HepG2 (cell line): ENCODE data around the gene TYMP. TPM values are rescaled to one million over a fixed set of nuclear protein-coding genes. Genes with fewer than 3 reads are reported as not detected.

Source experiments
- ARNT ChIP-seq: fragments of 450-650 bp; IDR thresholded peaks from 2 replicates; pipeline ENCODE4 v1.6.1; 2017
- CEBPB ChIP-seq: IDR thresholded peaks from 2 replicates; pipeline ENCODE4 v1.6.1; 2011; ENCODE audit warnings: low read depth, low read length, improper control_type of control experiment, borderline replicate concordance
- ELF3 ChIP-seq: IDR thresholded peaks from 2 replicates; pipeline ENCODE4 v1.6.1; 2016; ENCODE audit warnings: missing genetic modification reagents, missing compliant biosample characterization
- FOXC1 ChIP-seq: sonication (generic); formaldehyde crosslinking; IDR thresholded peaks from 2 replicates; pipeline ENCODE4 v1.8.0; 2022; ENCODE audit warnings: mild to moderate bottlenecking, missing genetic modification reagents, borderline replicate concordance
- FOXJ3 ChIP-seq: sonication (generic); formaldehyde crosslinking; IDR thresholded peaks from 2 replicates; pipeline ENCODE4 v1.4.0; 2020; ENCODE audit warnings: missing genetic modification reagents, mild to moderate bottlenecking, borderline replicate concordance
- FOXM1 ChIP-seq: sonication (generic); formaldehyde crosslinking; IDR thresholded peaks from 2 replicates; pipeline ENCODE4 v1.5.0; 2020; ENCODE audit warnings: missing genetic modification reagents
- KLF13 ChIP-seq: sonication (generic); formaldehyde crosslinking; IDR thresholded peaks from 2 replicates; pipeline ENCODE4 v1.4.0; 2020; ENCODE audit warnings: mild to moderate bottlenecking, missing genetic modification reagents
- MTF1 ChIP-seq: sonication (generic); formaldehyde crosslinking; IDR thresholded peaks from 2 replicates; pipeline ENCODE4 v1.5.0; 2020; ENCODE audit warnings: missing genetic modification reagents
- ZNF367 ChIP-seq: sonication (generic); formaldehyde crosslinking; IDR thresholded peaks from 2 replicates; pipeline ENCODE4 v1.4.0; 2020; ENCODE audit warnings: missing genetic modification reagents, borderline replicate concordance
- ZNF547 ChIP-seq: sonication (generic); formaldehyde crosslinking; IDR thresholded peaks from 2 replicates; pipeline ENCODE4 v1.5.1; 2020; ENCODE audit warnings: mild to moderate bottlenecking, missing genetic modification reagents
- polyA plus RNA-seq, 8 experiments: library from polyadenylated mRNA; depleted of rRNA in 3 of 8; stranded (reverse) in 7 of 8; unstranded in 1 of 8; fragments of >200 nt; fragmentation: Illumina TruSeq in 4 of 8; extraction: Trizol in 4 of 8; gene quantifications; 2 replicates each; pipeline versions ENCODE4 v1.2.1 to v1.2.3, GENCODE V29; 2011 to 2016; ENCODE audit warnings: low read depth in 4 of 8, missing spikeins in 1 of 8, mixed read lengths in 1 of 8; ENCODE audit not compliant: insufficient read depth in 1 of 8
- total RNA-seq, 5 experiments: library from RNA; depleted of rRNA; stranded (reverse); fragments of >200 nt; fragmentation: Illumina TruSeq; extraction: Trizol; gene quantifications; 2 replicates each; pipeline ENCODE4 v1.2.3, GENCODE V29; 2016; ENCODE audit warnings: low read depth in 1 of 5
- TF ChIP-seq, protein P1 (sequence below): sonication (generic); formaldehyde crosslinking; conservative IDR thresholded peaks from 2 replicates; pipeline ENCODE4 v1.8.0; 2022; ENCODE audit warnings: mild to moderate bottlenecking, moderate library complexity, missing genetic modification reagents
- TF ChIP-seq, protein P2 (sequence below): sonication (generic); formaldehyde crosslinking; IDR thresholded peaks from 2 replicates; pipeline ENCODE4 v1.8.1; 2023; ENCODE audit warnings: missing genetic modification reagents, inconsistent platforms, borderline replicate concordance
- TF ChIP-seq, protein P3 (sequence below): sonication (generic); formaldehyde crosslinking; IDR thresholded peaks from 2 replicates; pipeline ENCODE4 v1.9.0; 2021; ENCODE audit warnings: mild to moderate bottlenecking, missing genetic modification reagents
- TF ChIP-seq, protein P4 (sequence below), 2 experiments: fragments of 450-650 bp in 1 of 2; sonication (generic) in 1 of 2; formaldehyde crosslinking; IDR thresholded peaks; 2 replicates each; pipeline versions ENCODE4 v1.5.0 to v1.8.0; 2020 to 2022; ENCODE audit warnings: mild to moderate bottlenecking in 1 of 2, missing genetic modification reagents in 1 of 2
- TF ChIP-seq, protein P5 (sequence below): IDR thresholded peaks from 2 replicates; pipeline ENCODE4 v1.6.1; 2018; ENCODE audit warnings: missing genetic modification reagents

The TYMP gene
- total and polyA plus RNA-seq, 2 of the 13 experiments (the other 11 are each of a cell fraction or from before 2014, with no cell fraction given) = 3.9 to 4.3 TPM

DNA sequence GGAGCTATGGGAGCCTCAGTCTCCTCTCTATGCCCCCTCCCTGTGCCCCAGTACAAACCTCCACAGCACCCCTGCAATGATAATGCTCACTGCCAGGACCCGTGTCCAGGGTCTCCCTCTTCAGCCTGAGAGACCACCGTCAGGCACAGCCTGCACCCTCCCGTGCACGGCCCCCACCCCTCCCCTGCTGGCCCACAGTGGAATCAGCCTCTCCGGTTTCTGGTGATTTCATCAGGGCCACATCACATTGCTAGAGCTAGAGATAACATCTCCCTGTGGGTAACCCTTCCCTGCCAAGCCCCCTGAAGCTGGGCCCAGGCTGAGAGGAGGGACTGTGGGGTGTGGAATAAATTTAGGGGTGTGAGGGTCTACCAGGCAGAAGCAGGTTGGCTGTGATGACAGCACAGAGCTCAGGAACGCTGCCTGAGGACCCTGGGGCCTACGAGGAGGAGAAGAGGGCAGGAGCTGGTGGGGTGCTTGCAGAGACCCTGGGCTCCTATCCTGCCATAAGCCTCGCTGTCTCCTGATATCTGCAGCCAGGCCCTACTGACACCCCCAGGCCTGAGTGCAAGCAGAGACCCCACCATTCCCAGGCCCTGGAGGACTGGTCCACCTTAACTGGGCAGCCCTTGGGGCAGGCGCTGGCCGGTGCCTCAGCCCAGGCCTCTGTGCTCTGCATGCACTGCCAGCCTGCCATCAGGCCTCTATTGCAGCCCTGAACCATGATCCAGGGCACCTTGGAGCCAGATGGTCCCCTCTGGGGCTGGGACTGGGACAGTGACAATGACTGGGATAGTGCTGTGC is 15.9 kb upstream of the TYMP start, which contains the start of gene KLHDC7B (continued):
- TF ChIP-seq, protein P1, sequence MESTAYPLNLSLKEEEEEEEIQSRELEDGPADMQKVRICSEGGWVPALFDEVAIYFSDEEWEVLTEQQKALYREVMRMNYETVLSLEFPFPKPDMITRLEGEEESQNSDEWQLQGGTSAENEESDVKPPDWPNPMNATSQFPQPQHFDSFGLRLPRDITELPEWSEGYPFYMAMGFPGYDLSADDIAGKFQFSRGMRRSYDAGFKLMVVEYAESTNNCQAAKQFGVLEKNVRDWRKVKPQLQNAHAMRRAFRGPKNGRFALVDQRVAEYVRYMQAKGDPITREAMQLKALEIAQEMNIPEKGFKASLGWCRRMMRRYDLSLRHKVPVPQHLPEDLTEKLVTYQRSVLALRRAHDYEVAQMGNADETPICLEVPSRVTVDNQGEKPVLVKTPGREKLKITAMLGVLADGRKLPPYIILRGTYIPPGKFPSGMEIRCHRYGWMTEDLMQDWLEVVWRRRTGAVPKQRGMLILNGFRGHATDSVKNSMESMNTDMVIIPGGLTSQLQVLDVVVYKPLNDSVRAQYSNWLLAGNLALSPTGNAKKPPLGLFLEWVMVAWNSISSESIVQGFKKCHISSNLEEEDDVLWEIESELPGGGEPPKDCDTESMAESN (CRISPR knock-in tag) = 0 out of 2 replicates have a peak, but pooled peaks have one; percentile 31
- TF ChIP-seq, protein P2, sequence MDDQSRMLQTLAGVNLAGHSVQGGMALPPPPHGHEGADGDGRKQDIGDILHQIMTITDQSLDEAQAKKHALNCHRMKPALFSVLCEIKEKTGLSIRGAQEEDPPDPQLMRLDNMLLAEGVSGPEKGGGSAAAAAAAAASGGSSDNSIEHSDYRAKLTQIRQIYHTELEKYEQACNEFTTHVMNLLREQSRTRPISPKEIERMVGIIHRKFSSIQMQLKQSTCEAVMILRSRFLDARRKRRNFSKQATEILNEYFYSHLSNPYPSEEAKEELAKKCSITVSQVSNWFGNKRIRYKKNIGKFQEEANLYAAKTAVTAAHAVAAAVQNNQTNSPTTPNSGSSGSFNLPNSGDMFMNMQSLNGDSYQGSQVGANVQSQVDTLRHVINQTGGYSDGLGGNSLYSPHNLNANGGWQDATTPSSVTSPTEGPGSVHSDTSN = no peak
- no peak for TF ChIP-seq ARNT
- TF ChIP-seq FOXJ3 (CRISPR knock-in tag) = no peak
- no peak for TF ChIP-seq KLF13 (CRISPR knock-in tag)
- no peak for TF ChIP-seq ZNF547 (CRISPR knock-in tag)
- TF ChIP-seq ZNF367 (CRISPR knock-in tag) = no peak
- no peak for TF ChIP-seq FOXM1 (CRISPR knock-in tag)
- no peak for TF ChIP-seq FOXC1 (CRISPR knock-in tag)
- TF ChIP-seq MTF1 = no peak
- TF ChIP-seq, protein P3, sequence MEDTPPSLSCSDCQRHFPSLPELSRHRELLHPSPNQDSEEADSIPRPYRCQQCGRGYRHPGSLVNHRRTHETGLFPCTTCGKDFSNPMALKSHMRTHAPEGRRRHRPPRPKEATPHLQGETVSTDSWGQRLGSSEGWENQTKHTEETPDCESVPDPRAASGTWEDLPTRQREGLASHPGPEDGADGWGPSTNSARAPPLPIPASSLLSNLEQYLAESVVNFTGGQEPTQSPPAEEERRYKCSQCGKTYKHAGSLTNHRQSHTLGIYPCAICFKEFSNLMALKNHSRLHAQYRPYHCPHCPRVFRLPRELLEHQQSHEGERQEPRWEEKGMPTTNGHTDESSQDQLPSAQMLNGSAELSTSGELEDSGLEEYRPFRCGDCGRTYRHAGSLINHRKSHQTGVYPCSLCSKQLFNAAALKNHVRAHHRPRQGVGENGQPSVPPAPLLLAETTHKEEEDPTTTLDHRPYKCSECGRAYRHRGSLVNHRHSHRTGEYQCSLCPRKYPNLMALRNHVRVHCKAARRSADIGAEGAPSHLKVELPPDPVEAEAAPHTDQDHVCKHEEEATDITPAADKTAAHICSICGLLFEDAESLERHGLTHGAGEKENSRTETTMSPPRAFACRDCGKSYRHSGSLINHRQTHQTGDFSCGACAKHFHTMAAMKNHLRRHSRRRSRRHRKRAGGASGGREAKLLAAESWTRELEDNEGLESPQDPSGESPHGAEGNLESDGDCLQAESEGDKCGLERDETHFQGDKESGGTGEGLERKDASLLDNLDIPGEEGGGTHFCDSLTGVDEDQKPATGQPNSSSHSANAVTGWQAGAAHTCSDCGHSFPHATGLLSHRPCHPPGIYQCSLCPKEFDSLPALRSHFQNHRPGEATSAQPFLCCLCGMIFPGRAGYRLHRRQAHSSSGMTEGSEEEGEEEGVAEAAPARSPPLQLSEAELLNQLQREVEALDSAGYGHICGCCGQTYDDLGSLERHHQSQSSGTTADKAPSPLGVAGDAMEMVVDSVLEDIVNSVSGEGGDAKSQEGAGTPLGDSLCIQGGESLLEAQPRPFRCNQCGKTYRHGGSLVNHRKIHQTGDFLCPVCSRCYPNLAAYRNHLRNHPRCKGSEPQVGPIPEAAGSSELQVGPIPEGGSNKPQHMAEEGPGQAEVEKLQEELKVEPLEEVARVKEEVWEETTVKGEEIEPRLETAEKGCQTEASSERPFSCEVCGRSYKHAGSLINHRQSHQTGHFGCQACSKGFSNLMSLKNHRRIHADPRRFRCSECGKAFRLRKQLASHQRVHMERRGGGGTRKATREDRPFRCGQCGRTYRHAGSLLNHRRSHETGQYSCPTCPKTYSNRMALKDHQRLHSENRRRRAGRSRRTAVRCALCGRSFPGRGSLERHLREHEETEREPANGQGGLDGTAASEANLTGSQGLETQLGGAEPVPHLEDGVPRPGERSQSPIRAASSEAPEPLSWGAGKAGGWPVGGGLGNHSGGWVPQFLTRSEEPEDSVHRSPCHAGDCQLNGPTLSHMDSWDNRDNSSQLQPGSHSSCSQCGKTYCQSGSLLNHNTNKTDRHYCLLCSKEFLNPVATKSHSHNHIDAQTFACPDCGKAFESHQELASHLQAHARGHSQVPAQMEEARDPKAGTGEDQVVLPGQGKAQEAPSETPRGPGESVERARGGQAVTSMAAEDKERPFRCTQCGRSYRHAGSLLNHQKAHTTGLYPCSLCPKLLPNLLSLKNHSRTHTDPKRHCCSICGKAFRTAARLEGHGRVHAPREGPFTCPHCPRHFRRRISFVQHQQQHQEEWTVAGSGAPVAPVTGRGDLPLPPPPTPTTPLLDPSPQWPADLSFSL (CRISPR knock-in tag) = no peak
- TF ChIP-seq, protein P4, sequence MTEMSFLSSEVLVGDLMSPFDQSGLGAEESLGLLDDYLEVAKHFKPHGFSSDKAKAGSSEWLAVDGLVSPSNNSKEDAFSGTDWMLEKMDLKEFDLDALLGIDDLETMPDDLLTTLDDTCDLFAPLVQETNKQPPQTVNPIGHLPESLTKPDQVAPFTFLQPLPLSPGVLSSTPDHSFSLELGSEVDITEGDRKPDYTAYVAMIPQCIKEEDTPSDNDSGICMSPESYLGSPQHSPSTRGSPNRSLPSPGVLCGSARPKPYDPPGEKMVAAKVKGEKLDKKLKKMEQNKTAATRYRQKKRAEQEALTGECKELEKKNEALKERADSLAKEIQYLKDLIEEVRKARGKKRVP (CRISPR knock-in tag; IDR thresholded peaks at IDR 0.05) = peak in 1 of 2 experiments; percentile 94; a peak in 2 of 4 replicates
- 0 out of 2 replicates have a peak, but pooled peaks have one; percentile 22 for TF ChIP-seq CEBPB
- TF ChIP-seq, protein P5, sequence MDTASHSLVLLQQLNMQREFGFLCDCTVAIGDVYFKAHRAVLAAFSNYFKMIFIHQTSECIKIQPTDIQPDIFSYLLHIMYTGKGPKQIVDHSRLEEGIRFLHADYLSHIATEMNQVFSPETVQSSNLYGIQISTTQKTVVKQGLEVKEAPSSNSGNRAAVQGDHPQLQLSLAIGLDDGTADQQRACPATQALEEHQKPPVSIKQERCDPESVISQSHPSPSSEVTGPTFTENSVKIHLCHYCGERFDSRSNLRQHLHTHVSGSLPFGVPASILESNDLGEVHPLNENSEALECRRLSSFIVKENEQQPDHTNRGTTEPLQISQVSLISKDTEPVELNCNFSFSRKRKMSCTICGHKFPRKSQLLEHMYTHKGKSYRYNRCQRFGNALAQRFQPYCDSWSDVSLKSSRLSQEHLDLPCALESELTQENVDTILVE (CRISPR knock-in tag) = no peak
- no peak for TF ChIP-seq ELF3
